Adipose tissue (tissue), 3 donors: ENCODE data around the gene ZMIZ2. TPM values are rescaled to one million over a fixed set of nuclear protein-coding genes. Genes with fewer than 3 reads are reported as not detected.

Experiments
- H3K27ac ChIP-seq: one replicate; pipeline ENCODE4 v1.5.1; 2013; ENCODE audit warnings: low read depth, low read length
- WGBS, 3 donors: extraction: QIAGEN DNeasy Blood & Tissue Kit; methylation state at CpG; one replicate each; pipeline ENCODE4 v1.1.7; 2013; 5-methylcytosine and 5-hydroxymethylcytosine counted together
- polyA plus RNA-seq, 3 donors: library from polyadenylated mRNA; stranded (reverse); fragments of 200-250 nt; gene quantifications; one replicate each; pipeline ENCODE4 v1.2.3, GENCODE V29; 2013
- donor health status: healthy with polysubstance abuse.
- donor health status: Bipolar disorder and iron deficiency.
- donor health status: healthy.

ZMIZ2 gene
- polyA plus RNA-seq, 3 donors: 28.2 to 42.5 (median 29.5) TPM

DNA sequence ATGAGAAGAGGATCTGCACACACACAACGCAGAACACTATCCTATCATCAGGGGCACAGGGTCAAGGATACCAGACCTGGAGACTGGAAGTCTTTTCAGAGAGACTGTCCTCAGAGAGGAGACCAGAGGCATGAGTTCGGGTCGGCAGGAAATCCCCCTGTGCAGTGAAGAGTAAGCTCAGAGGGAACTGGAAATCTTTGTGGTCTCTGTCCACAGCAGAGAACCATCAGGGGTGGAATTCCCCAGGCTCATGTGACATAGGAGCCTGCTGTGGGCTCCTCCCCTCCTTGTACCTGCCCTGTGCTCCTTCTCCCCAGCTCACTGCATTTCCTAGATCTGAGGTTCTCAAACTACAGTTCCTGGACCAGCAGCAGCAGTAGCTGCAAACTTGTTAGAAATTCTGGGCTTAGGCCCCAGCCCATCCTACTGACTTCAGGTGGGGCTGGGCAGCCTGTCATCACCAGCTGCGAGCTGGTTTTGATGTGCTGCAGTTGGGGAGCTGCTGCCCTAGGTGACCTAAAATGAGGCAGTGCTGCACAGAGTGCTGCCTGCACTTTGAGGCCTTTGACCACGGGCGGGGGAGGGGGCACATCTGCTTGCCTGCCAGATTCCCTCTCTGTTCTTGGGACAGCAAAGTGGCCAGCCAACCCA is 2.4 kb downstream of the ZMIZ2 start:
- H3K27ac ChIP-seq: no peak overlapping the region

DNA sequence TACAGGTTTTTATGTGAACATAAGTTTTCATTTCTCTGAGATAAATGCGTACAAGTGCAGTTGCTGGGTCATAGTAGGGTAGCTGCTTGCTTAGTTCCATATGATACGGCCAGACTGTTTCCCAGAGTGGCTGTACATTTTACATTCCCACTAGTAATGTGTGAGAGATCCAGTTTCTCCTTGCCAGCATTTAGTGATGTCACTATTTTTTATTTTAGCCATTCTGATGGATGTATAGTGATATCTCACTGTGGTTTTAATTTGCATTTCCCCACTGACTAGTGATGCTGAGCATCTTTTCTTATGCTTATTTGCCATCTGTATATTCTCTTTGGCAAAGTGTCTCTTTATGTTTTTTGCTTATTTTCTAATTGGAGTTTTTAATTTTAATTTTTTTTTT is 4.2 kb downstream of the ZMIZ2 start:
- WGBS, 3 donors: 90 to 93% (median 92%) methylated on average over 2 of the region's 2 CpGs
- no peak overlapping the region for H3K27ac ChIP-seq

More for the DNA sequence above, 2.4 kb downstream of the ZMIZ2 start:
- WGBS, 3 donors: 41 to 51% (median 50%) methylated on average over 6 of the region's 6 CpGs

GRCh38 chr7:44754802-44755697 is 6.4 kb downstream of the ZMIZ2 start:
- H3K27ac ChIP-seq: no peak overlapping the region
- WGBS, 3 donors: 88 to 94% (median 90%) methylated on average over 11 of the region's 11 CpGs

DNA sequence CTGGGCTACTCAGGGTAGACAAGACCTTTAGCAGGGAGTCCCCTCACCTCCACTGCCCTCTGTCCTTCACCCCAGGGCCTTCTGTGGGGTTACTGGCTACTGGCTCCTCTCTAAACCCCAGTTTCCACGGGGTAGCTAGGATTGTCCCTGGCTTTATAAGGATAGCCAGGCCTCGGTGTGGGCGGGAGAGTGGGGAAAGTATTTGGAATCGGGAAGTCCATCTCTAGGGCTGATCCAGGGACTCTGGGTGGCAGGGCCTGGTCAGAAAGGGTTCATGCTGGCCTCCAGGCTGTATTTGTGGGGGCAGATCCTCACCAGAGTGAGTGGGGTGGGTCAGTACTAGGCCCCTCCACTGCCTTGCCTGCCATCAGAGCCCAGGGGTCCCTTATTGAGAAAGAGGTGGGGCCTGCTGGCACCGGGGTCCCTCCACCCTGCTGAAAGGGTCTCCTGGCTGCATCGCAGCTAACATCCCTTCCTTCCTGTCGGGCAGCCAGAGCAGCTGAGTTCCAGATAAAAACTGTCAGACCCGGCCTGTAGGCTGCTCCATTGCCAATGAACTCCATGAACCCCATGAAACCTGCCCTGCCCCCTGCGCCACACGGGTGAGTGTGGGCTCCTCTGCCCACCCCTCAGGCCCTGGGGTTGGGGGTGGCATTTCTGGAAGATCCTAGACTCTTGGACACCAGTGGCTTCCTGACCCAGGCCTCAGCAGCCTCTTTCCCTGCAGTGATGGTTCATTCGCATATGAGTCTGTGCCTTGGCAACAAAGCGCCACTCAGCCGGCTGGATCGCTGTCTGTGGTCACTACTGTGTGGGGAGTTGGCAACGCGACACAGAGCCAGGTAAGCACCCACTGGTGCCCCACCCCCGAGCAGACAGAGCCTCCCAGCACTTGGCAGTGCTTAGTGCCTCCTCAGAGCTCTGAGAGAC is 7.3 kb downstream of the ZMIZ2 start:
- 60 to 71% (median 68%) methylated on average over 17 of the region's 17 CpGs for WGBS, 3 donors
- H3K27ac ChIP-seq: no peak overlapping the region

- H3K27ac ChIP-seq: no peak overlapping the region
- 87 to 90% (median 90%) methylated on average over 12 of the region's 12 CpGs for WGBS, 3 donors
These were observed 8.3 kb downstream of the ZMIZ2 start for GRCh38 chr7:44756904-44757303.

GRCh38 chr7:44757311-44757710 is 8.7 kb downstream of the ZMIZ2 start:
- no peak overlapping the region for H3K27ac ChIP-seq
- 71 to 78% (median 73%) methylated on average over 10 of the region's 10 CpGs for WGBS, 3 donors

DNA sequence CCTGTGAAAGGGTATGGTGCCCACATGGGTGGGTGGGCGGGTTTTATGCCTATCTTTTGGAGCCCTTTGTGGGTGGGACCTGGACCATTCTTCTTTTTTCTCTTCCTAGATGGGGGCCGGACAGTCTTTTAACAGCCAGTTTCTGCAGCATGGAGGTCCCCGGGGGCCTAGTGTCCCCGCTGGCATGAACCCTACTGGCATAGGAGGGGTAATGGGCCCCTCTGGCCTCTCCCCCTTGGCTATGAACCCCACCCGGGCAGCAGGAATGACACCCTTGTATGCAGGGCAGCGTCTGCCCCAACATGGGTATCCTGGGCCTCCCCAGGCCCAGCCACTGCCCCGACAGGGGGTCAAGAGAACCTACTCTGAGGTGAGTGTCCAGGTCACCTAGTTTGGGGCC is 9.1 kb downstream of the ZMIZ2 start:
- H3K27ac ChIP-seq: no peak overlapping the region
- 79 to 86% (median 81%) methylated on average over 6 to 7 of the region's 7 CpGs for WGBS, 3 donors

DNA sequence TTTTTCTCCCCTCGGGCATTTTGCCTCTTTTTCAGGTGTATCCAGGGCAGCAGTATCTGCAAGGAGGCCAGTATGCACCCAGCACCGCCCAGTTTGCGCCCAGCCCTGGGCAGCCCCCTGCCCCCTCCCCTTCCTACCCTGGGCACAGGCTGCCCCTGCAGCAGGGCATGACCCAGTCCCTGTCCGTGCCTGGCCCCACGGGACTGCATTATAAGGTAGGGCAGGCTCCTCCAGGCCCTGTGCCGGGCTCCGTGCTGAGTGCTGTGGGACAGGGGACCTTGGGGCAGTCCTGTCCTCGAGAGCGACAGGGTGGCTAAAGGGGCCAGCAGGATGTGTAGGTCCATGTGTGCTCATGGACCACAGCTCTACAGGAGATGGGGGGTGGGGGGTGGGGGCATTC is 10.6 kb downstream of the ZMIZ2 start:
- WGBS, 3 donors: 91 to 95% (median 91%) methylated on average over 9 of the region's 9 CpGs
- H3K27ac ChIP-seq: no peak overlapping the region

DNA sequence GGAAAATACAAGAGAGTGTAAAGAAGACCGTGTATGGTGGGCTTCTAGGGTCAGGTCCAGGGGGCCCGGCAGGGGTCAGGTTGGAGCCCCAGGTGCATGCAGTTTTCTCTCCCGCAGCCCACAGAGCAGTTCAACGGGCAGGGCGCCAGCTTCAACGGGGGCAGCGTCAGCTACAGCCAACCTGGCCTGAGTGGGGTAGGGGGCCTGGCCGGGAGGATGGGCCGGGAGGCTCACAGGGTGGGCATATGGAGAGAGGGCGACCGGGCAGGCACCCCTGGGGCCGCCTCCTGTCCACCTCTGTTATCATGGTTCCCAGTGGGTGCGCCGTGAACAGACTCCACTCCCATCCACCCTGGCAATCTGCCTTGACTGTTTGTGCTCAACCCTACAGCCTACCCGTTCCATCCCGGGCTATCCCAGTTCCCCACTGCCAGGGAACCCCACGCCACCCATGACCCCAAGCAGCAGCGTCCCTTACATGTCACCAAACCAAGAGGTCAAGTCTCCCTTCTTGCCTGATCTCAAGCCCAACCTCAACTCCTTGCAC is 11.5 kb downstream of the ZMIZ2 start:
- WGBS, 3 donors: 86 to 98% (median 92%) methylated on average over 18 of the region's 18 CpGs

GRCh38 chr7:44761207-44762161 is 12.8 kb downstream of the ZMIZ2 start:
- 81 to 88% (median 84%) methylated on average over 46 to 48 of the region's 48 CpGs for WGBS, 3 donors
- H3K27ac ChIP-seq: no peak overlapping the region

More for the DNA sequence above, 11.5 kb downstream of the ZMIZ2 start:
- H3K27ac ChIP-seq: no peak overlapping the region

- WGBS, 3 donors: 82 to 91% (median 88%) methylated on average over 9 of the region's 9 CpGs
- H3K27ac ChIP-seq: no peak overlapping the region
These were observed 13.7 kb downstream of the ZMIZ2 start for GRCh38 chr7:44762300-44762699.

GRCh38 chr7:44762726-44763522 is 14.3 kb downstream of the ZMIZ2 start:
- H3K27ac ChIP-seq: no peak overlapping the region
- WGBS, 3 donors: 93 to 97% (median 94%) methylated on average over 20 of the region's 20 CpGs

- no peak overlapping the region for H3K27ac ChIP-seq
- 92 to 97% (median 95%) methylated on average over 6 of the region's 6 CpGs for WGBS, 3 donors
These were observed 15.4 kb downstream of the ZMIZ2 start for GRCh38 chr7:44764081-44764480.

DNA sequence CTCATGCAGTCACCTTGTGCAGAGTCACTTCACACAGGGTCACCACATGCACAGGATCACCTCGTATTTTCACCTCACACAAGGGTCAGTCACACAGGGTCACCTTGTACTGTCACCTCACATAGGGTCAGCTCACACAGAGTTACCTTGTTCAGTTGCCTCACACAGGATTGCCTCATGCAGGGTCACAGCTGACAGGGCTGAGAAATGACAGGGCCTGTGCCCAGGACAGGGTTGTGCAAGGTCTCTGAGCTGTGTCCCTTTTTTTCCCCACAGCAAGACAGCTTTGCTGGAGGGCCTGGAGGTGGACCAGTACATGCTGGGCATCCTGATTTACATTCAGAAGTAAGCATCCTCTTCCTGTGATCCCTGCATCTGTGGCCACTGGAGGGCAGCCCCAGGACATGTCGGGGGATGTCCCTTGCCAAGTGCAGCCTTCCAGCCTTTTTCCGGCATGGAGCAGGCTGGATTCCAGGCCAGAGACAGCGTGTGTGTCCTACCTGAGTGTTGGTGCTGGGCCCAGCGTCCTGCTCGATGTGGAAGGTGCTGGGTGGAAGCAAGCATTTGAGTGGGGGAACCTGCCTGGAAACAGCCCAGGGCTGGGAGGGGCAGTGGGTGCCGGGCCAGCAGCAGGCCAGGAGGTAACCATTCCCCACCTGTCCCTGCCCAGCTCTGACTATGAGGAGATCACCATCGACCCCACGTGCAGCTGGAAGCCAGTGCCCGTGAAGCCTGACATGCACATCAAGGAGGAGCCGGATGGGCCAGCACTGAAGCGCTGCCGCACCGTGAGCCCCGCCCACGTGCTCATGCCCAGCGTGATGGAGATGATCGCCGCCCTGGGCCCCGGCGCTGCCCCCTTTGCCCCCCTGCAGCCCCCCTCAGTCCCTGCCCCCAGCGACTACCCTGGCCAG is 16.3 kb downstream of the ZMIZ2 start:
- WGBS, 3 donors: 63 to 90% (median 89%) methylated on average over 22 of the region's 22 CpGs
- H3K27ac ChIP-seq: no peak overlapping the region

DNA sequence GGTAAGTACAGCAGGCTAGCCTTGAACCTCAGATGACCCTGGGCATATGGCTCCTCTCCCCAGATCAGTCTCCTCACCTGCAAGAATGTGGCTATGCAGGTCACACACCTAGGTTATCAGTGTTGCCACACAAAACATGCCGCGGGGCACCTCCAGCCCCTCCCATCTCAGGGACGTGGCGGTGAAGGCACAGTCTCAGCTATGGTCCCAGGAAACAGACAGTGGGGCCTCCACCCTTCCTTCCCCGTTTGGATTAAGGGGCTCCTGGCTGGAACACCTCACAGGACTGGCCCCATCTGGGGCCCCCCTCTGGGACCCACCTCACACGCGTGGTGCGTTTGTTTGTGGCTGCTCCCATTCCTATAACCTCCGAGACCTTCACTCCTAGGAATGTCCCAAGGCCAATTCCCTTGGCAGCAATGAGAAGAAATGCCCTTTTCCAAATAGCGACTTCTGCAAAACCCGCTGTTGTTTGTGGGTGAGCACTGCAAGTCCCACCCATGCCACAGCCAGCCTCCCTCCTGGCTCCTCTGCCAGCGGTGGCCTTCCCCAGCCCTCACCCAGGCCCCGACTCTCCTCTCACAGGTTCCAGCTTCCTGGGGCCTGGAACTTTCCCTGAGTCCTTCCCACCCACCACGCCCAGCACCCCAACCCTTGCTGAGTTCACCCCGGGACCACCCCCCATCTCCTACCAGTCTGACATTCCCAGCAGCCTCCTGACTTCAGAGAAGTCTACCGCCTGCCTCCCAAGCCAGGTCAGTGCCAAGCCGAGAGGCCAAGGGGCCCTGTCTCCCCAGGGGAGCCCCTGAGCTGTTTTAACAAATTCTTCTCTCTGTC is 17.1 kb downstream of the ZMIZ2 start:
- WGBS, 3 donors: 72 to 91% (median 88%) methylated on average over 16 to 17 of the region's 17 CpGs
- no peak overlapping the region for H3K27ac ChIP-seq
